Measurements from ENCODE around the gene GOLGA6L10. TPM values are rescaled to one million over a fixed set of nuclear protein-coding genes. Genes with fewer than 3 reads are reported as not detected.

The GOLGA6L10 gene
- total and polyA plus RNA-seq, 2 of the 4 experiments (the other 2 are of a cell fraction): under 0.01 to 0.79 TPM

GRCh38 chr15:82312586-82313349 lies 36.5 kb downstream of the GOLGA6L10 start:
- Histone ChIP-seq H3K56ac (ENCODE audit: extremely low read depth, insufficient read depth, low read length) (no peak overlapping the region), H2AK5ac (ENCODE audit: low read depth, low read length) (no peak overlapping the region), H3K9ac (ENCODE audit: low read depth, low read length) (no peak overlapping the region), H3K27ac (ENCODE audit: insufficient read depth, low read length) (no peak overlapping the region), H3K23ac (ENCODE audit: low read depth, low read length) (no peak overlapping the region), H3K4me1 (ENCODE audit: control insufficient read depth, insufficient read depth, low read length) (no peaks in the 10 kb centered on the region), H4K20me1 (ENCODE audit: insufficient read depth, low read length) (no peaks in the 10 kb centered on the region), H2BK15ac (ENCODE audit: low read depth, low read length) (no peak overlapping the region), H3K9me1 (ENCODE audit: insufficient read depth, low read length) (no peaks in the 10 kb centered on the region), H3K18ac (ENCODE audit: low read depth, low read length) (no peak overlapping the region), H4K91ac (ENCODE audit: insufficient read depth, low read depth, low read length) (no peak overlapping the region), H2AFZ (replicated peaks; ENCODE audit: low read length, poor library complexity) (no peak overlapping the region), H2BK120ac (ENCODE audit: low read depth, low read length) (no peak overlapping the region), H3K4me3 (ENCODE audit: insufficient read depth, low read depth, low read length) (no peak overlapping the region), H3K4ac (ENCODE audit: low read depth, low read length) (no peak overlapping the region), H3K14ac (replicated peaks; ENCODE audit: low read depth, low read length) (no peak overlapping the region), H4K8ac (ENCODE audit: low read depth in 2 of 2, low read length in 2 of 2) (no peak overlapping the region), H3K36me3 (ENCODE audit: control insufficient read depth, insufficient read depth, low read length) (no peaks in the 10 kb centered on the region), H2AK9ac (replicated peaks; ENCODE audit: low read depth, low read length, poor library complexity) (no peak overlapping the region), H3K4me2 (ENCODE audit: low read depth, low read length) (no peak overlapping the region), H3K79me1 (ENCODE audit: low read depth in 1 of 2, low read length in 2 of 2) (no peaks in the 10 kb centered on the region), H3K9me3 (ENCODE audit: control insufficient read depth, insufficient read depth, low read length) (peaks cover 7% of the 10 kb centered on the region), H2BK5ac (ENCODE audit: low read depth, low read length, poor library complexity, severe bottlenecking) (no peak overlapping the region), H2BK20ac (ENCODE audit: low read depth, low read length) (no peak overlapping the region), H4K5ac (ENCODE audit: low read depth, low read length) (no peak overlapping the region), H3K27me3 (ENCODE audit: control insufficient read depth, insufficient read depth, low read length) (peaks cover 18% of the 10 kb centered on the region)
- peak; percentile 51 for ATAC-seq (ENCODE audit: low read depth)
- intact Hi-C loops (cut with micrococcal nuclease) (no loop called here), in situ Hi-C loops (cut with MboI; ENCODE audit: low sequenced_read_pairs) (no loop called here), dilution Hi-C loops (cut with HindIII; ENCODE audit: low sequenced_read_pairs, unreplicated experiment) (no loop called here)
- no TSS peak for BruUV-seq (replicated peaks)
- CTCF ChIA-PET: no interaction called here
- POLR2A ChIA-PET (ENCODE audit: unreplicated experiment): no interaction called here
- DNase-seq: peak; percentile 37
- TF ChIP-seq SMC3 (IDR thresholded peaks at IDR 0.05; ENCODE audit: low read depth, low read length): no peak
- TF ChIP-seq NFE2L2 (IDR thresholded peaks at IDR 0.05; ENCODE audit: low read depth, low read length): no peak
- TF ChIP-seq MAZ (IDR thresholded peaks at IDR 0.05; ENCODE audit: borderline replicate concordance, low read depth, low read length): no peak
- TF ChIP-seq MXI1 (IDR thresholded peaks at IDR 0.05; ENCODE audit: borderline replicate concordance, low read depth, low read length): no peak
- TF ChIP-seq, protein P1, sequence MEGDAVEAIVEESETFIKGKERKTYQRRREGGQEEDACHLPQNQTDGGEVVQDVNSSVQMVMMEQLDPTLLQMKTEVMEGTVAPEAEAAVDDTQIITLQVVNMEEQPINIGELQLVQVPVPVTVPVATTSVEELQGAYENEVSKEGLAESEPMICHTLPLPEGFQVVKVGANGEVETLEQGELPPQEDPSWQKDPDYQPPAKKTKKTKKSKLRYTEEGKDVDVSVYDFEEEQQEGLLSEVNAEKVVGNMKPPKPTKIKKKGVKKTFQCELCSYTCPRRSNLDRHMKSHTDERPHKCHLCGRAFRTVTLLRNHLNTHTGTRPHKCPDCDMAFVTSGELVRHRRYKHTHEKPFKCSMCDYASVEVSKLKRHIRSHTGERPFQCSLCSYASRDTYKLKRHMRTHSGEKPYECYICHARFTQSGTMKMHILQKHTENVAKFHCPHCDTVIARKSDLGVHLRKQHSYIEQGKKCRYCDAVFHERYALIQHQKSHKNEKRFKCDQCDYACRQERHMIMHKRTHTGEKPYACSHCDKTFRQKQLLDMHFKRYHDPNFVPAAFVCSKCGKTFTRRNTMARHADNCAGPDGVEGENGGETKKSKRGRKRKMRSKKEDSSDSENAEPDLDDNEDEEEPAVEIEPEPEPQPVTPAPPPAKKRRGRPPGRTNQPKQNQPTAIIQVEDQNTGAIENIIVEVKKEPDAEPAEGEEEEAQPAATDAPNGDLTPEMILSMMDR (conservative IDR thresholded peaks at IDR 0.05; ENCODE audit: low read depth, low read length): no peak
- TF ChIP-seq, protein P2, sequence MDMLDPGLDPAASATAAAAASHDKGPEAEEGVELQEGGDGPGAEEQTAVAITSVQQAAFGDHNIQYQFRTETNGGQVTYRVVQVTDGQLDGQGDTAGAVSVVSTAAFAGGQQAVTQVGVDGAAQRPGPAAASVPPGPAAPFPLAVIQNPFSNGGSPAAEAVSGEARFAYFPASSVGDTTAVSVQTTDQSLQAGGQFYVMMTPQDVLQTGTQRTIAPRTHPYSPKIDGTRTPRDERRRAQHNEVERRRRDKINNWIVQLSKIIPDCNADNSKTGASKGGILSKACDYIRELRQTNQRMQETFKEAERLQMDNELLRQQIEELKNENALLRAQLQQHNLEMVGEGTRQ (IDR thresholded peaks at IDR 0.05; ENCODE audit: low read depth, low read length): no peak
- TF ChIP-seq FOS (IDR thresholded peaks at IDR 0.05; ENCODE audit: low read depth, low read length): no peak
- TF ChIP-seq ELK1 (IDR thresholded peaks at IDR 0.05; ENCODE audit: borderline replicate concordance, low read depth, low read length): no peak
- TF ChIP-seq RCOR1 (IDR thresholded peaks at IDR 0.05; ENCODE audit: insufficient replicate concordance, low read length): no peak
- no peak for TF ChIP-seq RFX5 (IDR thresholded peaks at IDR 0.05; ENCODE audit: low read depth, low read length)
- TF ChIP-seq BHLHE40 (IDR thresholded peaks at IDR 0.05; ENCODE audit: low read depth, low read length): no peak
- TF ChIP-seq CEBPB (IDR thresholded peaks at IDR 0.05; ENCODE audit: low read depth, low read length): no peak
- no peak for TF ChIP-seq CHD1 (IDR thresholded peaks at IDR 0.05; ENCODE audit: low read depth, low read length)
- no peak for TF ChIP-seq RAD21 (IDR thresholded peaks at IDR 0.05; ENCODE audit: low read length)
- no peak for TF ChIP-seq POLR2A (IDR thresholded peaks at IDR 0.05; ENCODE audit: low read depth, low read length)
- no peak for TF ChIP-seq MAFK (IDR thresholded peaks at IDR 0.05; ENCODE audit: low read depth, low read length)
- 21% methylated on average over 4 of the region's 8 CpGs; no CpG with 5 or more reads in 1 of the 2 experiments for WGBS, 2 experiments (ENCODE audit: extremely low coverage in 2 of 2, insufficient read length in 1 of 2)
